ENCODE data around the gene ZDHHC14. TPM values are rescaled to one million over a fixed set of nuclear protein-coding genes. Genes with fewer than 3 reads are reported as not detected.
A peak's percentile ranks its signal among the peaks of the same experiment; 100 is the strongest.
"Not testable (repeated sequence)": the region's sequence is repeated elsewhere in the genome, so short reads cannot be mapped to it uniquely, and the experiment has no call there.

The ZDHHC14 gene
- total RNA-seq, 1 experiment from 2014 or later, result 5.9 TPM

DNA sequence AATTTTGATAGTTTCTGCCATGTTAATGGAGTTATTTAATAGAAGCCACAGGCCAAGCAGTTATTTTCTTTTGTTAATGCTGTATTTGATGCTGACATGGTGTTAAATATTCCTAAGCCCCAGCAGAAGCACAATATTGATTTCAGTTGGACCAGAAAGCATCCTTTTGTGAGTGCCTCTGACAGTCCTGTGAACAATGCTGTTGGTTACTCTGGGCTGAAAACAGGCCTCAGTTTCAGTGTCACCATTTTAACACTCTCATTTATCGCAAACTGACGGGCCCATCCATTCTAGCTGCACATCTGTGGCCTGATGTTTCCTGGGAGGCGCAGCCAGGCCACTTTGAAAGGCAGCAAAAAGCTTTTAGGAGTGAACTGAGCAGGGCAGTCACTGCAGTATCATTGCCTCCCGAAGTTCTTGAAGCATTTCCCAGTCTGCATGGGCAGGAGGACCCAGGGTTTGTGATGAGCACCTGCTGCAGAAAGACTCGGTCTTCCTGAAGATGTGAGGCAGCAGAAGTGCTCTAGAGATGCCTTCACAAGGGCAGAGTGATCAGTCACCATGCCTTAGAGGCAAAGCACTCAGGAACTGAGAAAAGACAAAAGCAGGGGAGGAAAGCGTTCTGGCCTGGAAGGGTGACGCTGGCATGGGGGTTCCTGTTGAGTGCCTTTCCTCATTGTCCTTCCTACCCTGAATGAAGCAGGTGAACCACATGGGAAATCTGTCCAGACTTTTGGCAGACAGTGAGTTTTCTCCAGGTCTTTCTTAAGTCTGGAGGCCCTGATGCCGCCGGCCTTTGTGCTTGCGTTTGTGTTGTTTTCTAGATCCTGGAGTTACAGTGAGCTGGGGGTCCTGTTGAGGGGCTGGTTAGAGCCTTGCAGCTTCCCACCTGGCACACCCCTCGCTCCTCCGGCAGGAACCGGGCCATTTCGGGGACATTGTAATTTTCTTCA, 74.0 kb downstream of the ZDHHC14 start:
- no peaks in the 10 kb centered on the region for H3K9me3 ChIP-seq (replicated peaks)

DNA sequence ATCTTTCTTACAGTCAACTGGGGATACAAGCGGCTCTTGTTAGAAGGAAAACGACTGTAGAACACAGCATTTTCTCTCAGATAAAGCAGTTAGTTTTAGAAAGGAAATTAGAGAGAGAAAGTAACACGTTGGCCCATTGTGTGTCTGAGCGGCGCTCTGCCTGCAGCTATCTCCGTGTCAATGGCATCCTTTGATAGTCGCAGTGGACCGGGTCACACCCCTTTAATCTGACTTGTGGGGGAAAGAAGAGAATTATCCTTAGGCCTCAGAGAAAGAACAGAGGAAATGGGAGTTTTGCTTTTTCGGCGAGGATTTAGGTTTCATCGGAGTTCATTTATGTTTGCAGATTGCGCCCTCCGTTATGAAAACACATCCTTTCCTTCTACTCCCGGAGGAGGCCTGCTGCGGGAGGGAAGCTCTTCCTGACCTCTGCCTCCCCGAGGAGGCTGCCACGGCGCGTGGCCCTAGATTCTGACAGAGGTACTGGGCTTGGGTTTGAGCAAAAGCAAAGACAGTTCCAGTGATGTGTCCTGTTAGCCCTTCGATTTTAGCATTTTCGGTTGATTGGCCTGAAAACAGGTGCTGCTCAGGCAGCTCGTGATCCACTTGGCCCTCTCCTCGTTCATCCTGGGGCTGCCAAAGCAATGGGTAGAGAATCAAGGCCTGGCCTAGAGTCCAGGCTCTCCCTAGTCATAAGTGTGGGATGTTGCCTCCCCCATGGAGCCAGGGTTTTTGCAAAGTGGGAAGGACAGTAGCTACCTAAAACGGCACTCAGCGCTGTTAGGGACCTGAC, 74.9 kb downstream of the ZDHHC14 start:
- H3K36me3 ChIP-seq, result no peaks in the 10 kb centered on the region
- H3K27me3 ChIP-seq, result no peaks in the 10 kb centered on the region
- DNase-seq, result no peak

More for the DNA sequence above, 74.0 kb downstream of the ZDHHC14 start:
- no peaks in the 10 kb centered on the region for H3K4me1 ChIP-seq
- DNase-seq, result no peak
- H3K27ac ChIP-seq, result no peak overlapping the region
- H3K36me3 ChIP-seq, result no peaks in the 10 kb centered on the region
- no peaks in the 10 kb centered on the region for H3K27me3 ChIP-seq
- H3K4me3 ChIP-seq, result no peak overlapping the region

GRCh38 chr6:157456524-157456829, 75.5 kb downstream of the ZDHHC14 start:
- H3K27me3 ChIP-seq, result no peaks in the 10 kb centered on the region
- H3K36me3 ChIP-seq, result no peaks in the 10 kb centered on the region
- no peak overlapping the region for H3K4me3 ChIP-seq
- H3K27ac ChIP-seq, result no peak overlapping the region
- no peaks in the 10 kb centered on the region for H3K9me3 ChIP-seq (replicated peaks)
- DNase-seq, result no peak
- H3K4me1 ChIP-seq, result no peaks in the 10 kb centered on the region; the same call in 1 of the 2 replicates

More for the DNA sequence above, 74.9 kb downstream of the ZDHHC14 start:
- no peak overlapping the region for H3K4me3 ChIP-seq
- H3K9me3 ChIP-seq (replicated peaks), result no peaks in the 10 kb centered on the region
- no peak overlapping the region for H3K27ac ChIP-seq
- no peaks in the 10 kb centered on the region; the same call in 1 of the 2 replicates for H3K4me1 ChIP-seq

- no peak for DNase-seq
- Histone ChIP-seq H3K4me3 (no peak overlapping the region), H3K27me3 (no peaks in the 10 kb centered on the region), H3K27ac (no peak overlapping the region), H3K4me1 (no peaks in the 10 kb centered on the region; the same call in 1 of the 2 replicates), H3K36me3 (no peaks in the 10 kb centered on the region), H3K9me3 (replicated peaks) (no peaks in the 10 kb centered on the region)
Measured at GRCh38 chr6:157457787-157458186, 76.8 kb downstream of the ZDHHC14 start.

- Histone ChIP-seq H3K27me3 (no peaks in the 10 kb centered on the region), H3K9me3 (replicated peaks) (no peaks in the 10 kb centered on the region), H3K4me3 (no peak overlapping the region), H3K4me1 (no peaks in the 10 kb centered on the region; the same call in 1 of the 2 replicates), H3K27ac (no peak overlapping the region), H3K36me3 (no peaks in the 10 kb centered on the region)
- no peak for DNase-seq
Measured at GRCh38 chr6:157459327-157459726, 78.3 kb downstream of the ZDHHC14 start.

- DNase-seq, result no peak
- Histone ChIP-seq H3K27me3 (no peaks in the 10 kb centered on the region), H3K4me3 (no peak overlapping the region), H3K4me1 (no peaks in the 10 kb centered on the region; the same call in 1 of the 2 replicates), H3K27ac (no peak overlapping the region), H3K9me3 (replicated peaks) (no peaks in the 10 kb centered on the region), H3K36me3 (no peaks in the 10 kb centered on the region)
Measured at GRCh38 chr6:157460182-157460999, 79.4 kb downstream of the ZDHHC14 start.

- no peak overlapping the region for H3K27ac ChIP-seq
- peak in 1 of 2 experiments; percentile 7 for DNase-seq
- no peak overlapping the region for H3K4me3 ChIP-seq
- no peaks in the 10 kb centered on the region for H3K9me3 ChIP-seq (replicated peaks)
- H3K27me3 ChIP-seq, result no peaks in the 10 kb centered on the region
- H3K4me1 ChIP-seq, result no peaks in the 10 kb centered on the region; the same call in 1 of the 2 replicates
- H3K36me3 ChIP-seq, result no peaks in the 10 kb centered on the region
Measured at GRCh38 chr6:157461000-157461915, 80.3 kb downstream of the ZDHHC14 start.

DNA sequence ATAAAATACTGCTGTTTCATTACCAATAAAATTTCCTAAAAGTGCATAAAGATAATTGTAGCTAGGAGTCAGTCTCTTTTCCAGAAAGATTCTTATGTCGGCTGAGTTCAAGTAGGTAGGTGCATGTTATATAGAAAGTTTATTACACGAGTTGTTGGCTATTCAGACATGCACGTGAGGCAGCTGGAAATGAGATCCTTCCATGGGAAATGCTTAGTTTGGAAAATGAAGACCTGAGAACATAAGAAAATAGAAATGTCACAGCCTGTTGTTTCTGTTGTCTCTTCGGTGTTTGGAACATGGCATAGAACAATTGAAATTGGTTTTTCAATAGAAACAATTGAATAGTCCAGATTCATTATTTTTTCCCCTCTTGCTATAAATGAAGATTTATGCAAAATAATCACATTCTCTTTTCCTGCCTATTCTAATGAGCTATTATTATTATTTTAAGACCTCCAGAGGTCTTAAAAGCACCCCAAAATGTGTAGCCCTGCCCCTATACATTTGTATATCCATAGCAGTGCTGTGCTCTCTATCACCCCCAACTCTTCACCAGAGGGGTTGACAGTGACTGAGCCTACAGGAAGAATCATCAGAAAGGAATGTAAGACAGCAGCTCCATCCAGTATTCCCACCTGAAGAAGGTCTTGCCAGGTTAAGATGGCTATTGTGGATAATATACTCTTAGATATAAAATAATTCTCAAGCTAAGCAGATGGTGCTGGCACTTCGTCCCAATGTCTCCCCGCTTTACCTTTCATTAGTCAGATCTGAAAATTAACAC, 82.2 kb downstream of the ZDHHC14 start:
- Histone ChIP-seq H3K27me3 (no peaks in the 10 kb centered on the region), H3K9me3 (replicated peaks) (no peaks in the 10 kb centered on the region), H3K36me3 (no peaks in the 10 kb centered on the region), H3K4me3 (no peak overlapping the region), H3K27ac (no peak overlapping the region), H3K4me1 (no peaks in the 10 kb centered on the region; the same call in 1 of the 2 replicates)
- no peak for DNase-seq

DNA sequence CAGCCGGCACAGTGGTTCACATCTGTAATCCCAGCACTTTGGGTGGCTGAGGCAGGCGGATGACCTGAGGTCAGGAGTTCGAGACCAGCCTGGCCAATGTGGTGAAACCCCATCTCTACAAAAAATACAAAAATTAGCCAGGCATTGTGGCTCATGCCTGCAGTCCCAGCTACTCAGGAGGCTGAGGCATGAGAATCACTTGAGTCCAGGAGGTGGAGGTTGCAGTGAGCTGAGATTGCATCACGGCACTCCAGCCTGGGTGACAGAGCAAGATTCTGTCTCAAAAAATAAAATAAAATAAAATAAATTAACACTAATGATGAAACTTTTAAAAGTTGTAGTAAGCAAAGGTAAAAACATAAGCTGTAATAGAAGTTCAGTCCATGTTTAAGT, 82.7 kb downstream of the ZDHHC14 start:
- not testable (repeated sequence) for H3K27me3 ChIP-seq; H3K4me3 ChIP-seq; H3K9me3 ChIP-seq (replicated peaks); H3K4me1 ChIP-seq; DNase-seq; H3K36me3 ChIP-seq; H3K27ac ChIP-seq

DNA sequence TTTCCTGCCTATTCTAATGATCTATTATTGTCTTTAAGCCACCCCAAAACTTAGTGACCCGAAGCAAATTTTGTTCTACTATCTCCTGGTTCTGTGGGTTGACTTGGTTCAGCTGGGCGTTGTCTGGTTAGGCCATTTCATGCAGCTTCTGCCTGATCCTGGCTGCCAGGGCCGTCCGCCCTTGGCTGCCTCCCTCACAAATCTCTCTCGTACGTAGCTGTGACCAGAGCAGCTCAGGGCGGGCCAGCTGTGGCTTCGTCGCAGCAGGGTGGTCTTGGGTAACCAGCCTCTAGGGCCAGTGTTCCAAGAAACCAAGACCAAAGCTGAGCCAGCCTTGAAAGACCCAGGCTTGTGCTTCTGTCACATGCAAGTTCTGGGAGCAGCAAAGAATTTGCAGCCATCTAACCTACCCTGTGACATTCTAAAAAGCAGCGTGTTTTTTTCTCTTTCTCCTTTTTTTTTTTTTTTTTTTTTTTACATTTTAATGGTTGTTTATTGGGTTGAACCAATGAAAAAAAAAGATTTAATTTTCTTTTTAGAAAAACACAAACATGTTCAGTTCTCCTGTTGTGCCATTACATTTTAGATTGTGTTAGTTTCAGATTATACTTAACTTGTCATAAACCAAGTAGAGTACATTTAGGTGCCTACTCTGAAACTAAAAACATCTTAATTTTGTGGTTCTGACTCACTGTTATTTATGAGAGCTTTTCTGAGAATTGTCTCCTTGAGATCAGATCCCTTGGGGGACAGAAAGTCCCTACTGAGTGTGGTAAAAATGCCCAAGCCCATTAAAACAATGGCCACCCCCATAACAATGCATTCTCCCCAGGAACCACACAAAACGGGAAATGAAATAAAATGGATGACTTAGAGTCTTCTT, 83.9 kb downstream of the ZDHHC14 start:
- Histone ChIP-seq H3K4me3 (no peak overlapping the region), H3K27ac (no peak overlapping the region), H3K27me3 (no peaks in the 10 kb centered on the region), H3K9me3 (replicated peaks) (no peaks in the 10 kb centered on the region), H3K36me3 (no peaks in the 10 kb centered on the region), H3K4me1 (no peaks in the 10 kb centered on the region; the same call in 1 of the 2 replicates)
- DNase-seq, result no peak

- no peak for DNase-seq
- Histone ChIP-seq H3K36me3 (no peaks in the 10 kb centered on the region), H3K4me1 (no peaks in the 10 kb centered on the region), H3K27ac (no peak overlapping the region), H3K4me3 (no peak overlapping the region), H3K9me3 (replicated peaks) (no peaks in the 10 kb centered on the region), H3K27me3 (no peaks in the 10 kb centered on the region)
Measured at GRCh38 chr6:157466342-157466648, 85.3 kb downstream of the ZDHHC14 start.

- DNase-seq; H3K36me3 ChIP-seq; H3K4me1 ChIP-seq; H3K27ac ChIP-seq; H3K4me3 ChIP-seq; H3K27me3 ChIP-seq; H3K9me3 ChIP-seq (replicated peaks): not testable (repeated sequence)
Measured at GRCh38 chr6:157467339-157467738, 86.3 kb downstream of the ZDHHC14 start.

Data from SJCRH30 (cell line).